Uterus (tissue), 4 donors: Measurements from ENCODE around the gene LPAR1. TPM values are rescaled to one million over a fixed set of nuclear protein-coding genes. Genes with fewer than 3 reads are reported as not detected.

Source experiments
- DNase-seq, 2 donors: peaks; one replicate each; pipeline ENCODE4 v3.0.0-alpha.2; 2019 to 2020
- H3K27ac ChIP-seq, 2 donors: fragments of 200-600 bp; sonication (generic); 1 replicate in 1 of 2; 2 replicates in 1 of 2; pipeline ENCODE4 v1.5.1; 2016 to 2018
- H3K27me3 ChIP-seq, 2 donors: fragments of 200-600 bp; sonication (generic); one replicate each; pipeline ENCODE4 v1.5.1; 2018 to 2019; ENCODE audit warnings: control low read depth in 1 of 2
- H3K36me3 ChIP-seq, 2 donors: fragments of 200-600 bp; sonication (generic); one replicate each; pipeline ENCODE4 v1.5.1; 2019; ENCODE audit warnings: control low read depth in 1 of 2
- H3K4me1 ChIP-seq, 2 donors: fragments of 200-600 bp; sonication (generic); one replicate each; pipeline ENCODE4 v1.5.1; 2018 to 2019; ENCODE audit warnings: control low read depth in 1 of 2
- H3K4me3 ChIP-seq, 2 donors: fragments of 200-600 bp; sonication (generic); 1 replicate in 1 of 2; 2 replicates in 1 of 2; pipeline ENCODE4 v1.5.1; 2018 to 2019; ENCODE audit warnings: mild to moderate bottlenecking in 1 of 2
- H3K9me3 ChIP-seq, 2 donors: fragments of 200-600 bp; sonication (generic); one replicate each; pipeline ENCODE4 v1.5.1; 2019; ENCODE audit warnings: control low read depth in 1 of 2
- CTCF ChIP-seq, 4 experiments: fragments of 200-600 bp in 2 of 4; fragments of 450-650 bp in 2 of 4; sonication (generic) in 2 of 4; IDR thresholded peaks; one replicate each; pipeline ENCODE4 v1.5.1; 2016 to 2019; ENCODE audit warnings: antibody characterized with exemption in 4 of 4, mild to moderate bottlenecking in 2 of 4, moderate library complexity in 1 of 4
- POLR2A ChIP-seq, 2 donors: fragments of 450-650 bp; IDR thresholded peaks; one replicate each; pipeline ENCODE4 v1.6.1; 2016; ENCODE audit warnings: antibody characterized with exemption in 2 of 2, mild to moderate bottlenecking in 1 of 2, moderate library complexity in 1 of 2
- intact Hi-C: fragments of 100-400 bp; cut with DNase I; formaldehyde crosslinking; loops from one replicate; pipeline ENCODE4 v1.15.1; 2023; ENCODE audit warnings: low total_unique reads
- total RNA-seq, 4 donors: library from RNA; depleted of rRNA in 3 of 4; stranded (reverse); fragments of >200 nt in 3 of 4; gene quantifications; one replicate each; pipeline versions ENCODE4 v1.1.0 to v1.2.4, GENCODE V29; 2014 to 2023
- donor health status: DM: yes; HTN: yes; CAD: no.

LPAR1 gene
- total RNA-seq, 4 donors from 2014 or later, result 12.3 to 68.0 (median 51.0) TPM

- Histone ChIP-seq H3K4me3 (no peak overlapping the region), H3K27me3 (no peaks in the 10 kb centered on the region), H3K27ac (no peak overlapping the region), H3K9me3 (no peaks in the 10 kb centered on the region), H3K4me1 (no peaks in the 10 kb centered on the region), H3K36me3 (no peaks in the 10 kb centered on the region)
- intact Hi-C loops, result no loop called here
- TF ChIP-seq CTCF (IDR thresholded peaks at IDR 0.05) (no peak), POLR2A (IDR thresholded peaks at IDR 0.05) (no peak)
- DNase-seq, result no peak
These were observed 40.4 kb downstream of the LPAR1 start for GRCh38 chr9:110997847-110998246.

DNA sequence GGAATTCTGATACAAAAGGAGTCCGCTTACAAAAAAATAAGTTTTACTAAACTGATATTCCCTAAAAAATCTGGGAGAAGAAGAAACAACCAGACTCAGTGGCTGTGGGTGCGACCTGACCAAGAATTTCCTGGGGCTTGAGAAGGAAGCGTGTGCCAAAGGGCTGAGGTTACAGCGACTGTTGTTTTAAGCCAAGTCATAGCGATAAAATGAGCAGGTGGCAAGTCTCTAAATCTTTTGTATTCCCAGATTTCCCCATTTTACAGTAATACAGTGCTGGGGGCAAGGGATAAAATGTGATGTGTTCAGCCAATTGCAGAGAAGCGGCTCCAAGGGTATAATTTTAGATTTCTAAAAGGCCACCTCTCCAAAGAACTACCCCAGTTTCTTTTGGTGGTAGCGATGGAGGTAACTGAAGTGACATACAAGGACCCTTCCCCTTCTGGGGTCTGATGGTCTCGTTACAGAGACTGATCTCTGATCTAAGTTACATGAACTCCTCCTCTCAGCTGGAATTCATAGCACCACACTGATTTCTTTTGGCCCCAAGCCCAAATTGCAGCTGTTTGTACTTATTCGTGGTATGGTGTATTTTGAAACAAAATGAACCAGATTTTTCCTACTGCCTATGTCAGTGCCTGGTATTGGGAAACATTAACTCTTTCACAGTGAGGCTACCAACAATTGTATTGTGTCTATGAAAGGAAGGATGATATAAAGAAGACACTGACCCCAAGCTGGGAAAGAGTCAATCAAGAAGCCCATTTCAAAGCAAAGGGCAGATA lies 41.6 kb downstream of the LPAR1 start:
- Histone ChIP-seq H3K27me3 (no peaks in the 10 kb centered on the region), H3K4me3 (no peak overlapping the region), H3K4me1 (no peaks in the 10 kb centered on the region), H3K27ac (peak overlapping the region in 1 of 2 donors; percentile 4), H3K36me3 (no peaks in the 10 kb centered on the region), H3K9me3 (no peaks in the 10 kb centered on the region)
- DNase-seq, result peak; percentile 29 to 56
- no peak for TF ChIP-seq CTCF (IDR thresholded peaks at IDR 0.05)
- TF ChIP-seq POLR2A (IDR thresholded peaks at IDR 0.05), result no peak
- intact Hi-C loops, result no loop called here

DNA sequence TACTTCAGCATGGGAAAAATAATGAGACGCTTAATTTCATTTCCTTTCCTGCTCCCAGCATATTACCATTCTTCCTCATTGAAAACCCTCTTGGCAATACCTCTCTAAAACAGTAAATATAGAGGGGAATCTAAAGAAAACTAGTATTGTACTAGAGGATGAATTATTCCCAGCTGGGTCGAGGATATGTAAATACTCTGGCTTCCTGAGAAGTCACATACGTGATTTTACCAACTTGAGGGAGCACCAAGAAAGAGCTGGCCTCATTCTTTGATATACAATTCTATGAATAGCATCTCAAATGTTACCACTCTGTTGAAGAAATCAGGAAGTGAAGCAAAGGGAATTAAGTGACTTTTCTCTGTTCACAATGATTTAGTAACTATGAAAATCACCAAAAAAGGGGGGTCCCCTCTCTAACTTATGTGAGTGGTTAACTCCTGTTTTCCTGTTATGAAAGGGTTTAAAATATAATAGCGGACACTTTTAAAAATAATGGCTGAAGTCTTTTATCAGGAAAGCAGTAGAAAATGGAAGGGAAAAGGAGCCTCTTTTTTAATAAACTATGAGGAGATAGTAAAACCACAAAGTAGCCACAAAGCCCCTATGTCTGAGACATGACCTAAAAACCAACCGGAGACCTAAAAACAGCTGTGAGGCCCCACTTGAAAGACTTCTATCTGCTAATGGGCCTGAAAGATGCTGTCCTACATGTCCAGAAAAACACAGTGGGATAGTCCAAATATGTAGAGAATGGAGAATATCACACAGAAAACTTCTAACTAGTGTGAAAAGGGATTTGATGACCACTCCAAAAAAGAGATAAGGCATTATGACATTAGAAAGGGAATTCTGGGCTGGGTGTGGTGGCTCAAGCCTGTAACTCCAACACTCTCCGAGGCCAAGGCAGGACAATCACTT lies 42.6 kb downstream of the LPAR1 start:
- H3K27me3 ChIP-seq, result no peaks in the 10 kb centered on the region
- H3K27ac ChIP-seq, result no peak overlapping the region
- TF ChIP-seq POLR2A (IDR thresholded peaks at IDR 0.05), result no peak
- no peak for TF ChIP-seq CTCF (IDR thresholded peaks at IDR 0.05)
- H3K4me3 ChIP-seq, result no peak overlapping the region
- no peaks in the 10 kb centered on the region for H3K36me3 ChIP-seq
- H3K4me1 ChIP-seq, result no peaks in the 10 kb centered on the region
- no peaks in the 10 kb centered on the region for H3K9me3 ChIP-seq
- DNase-seq, result no peak
- intact Hi-C loops, result no loop called here

- Histone ChIP-seq H3K9me3 (no peaks in the 10 kb centered on the region), H3K36me3 (no peaks in the 10 kb centered on the region), H3K27ac (no peak overlapping the region), H3K4me1 (no peaks in the 10 kb centered on the region), H3K27me3 (no peaks in the 10 kb centered on the region), H3K4me3 (no peak overlapping the region)
- intact Hi-C loops, result no loop called here
- TF ChIP-seq POLR2A (IDR thresholded peaks at IDR 0.05) (no peak), CTCF (IDR thresholded peaks at IDR 0.05) (no peak)
- no peak for DNase-seq
These were observed 43.5 kb downstream of the LPAR1 start for GRCh38 chr9:110994771-110995241.

DNA sequence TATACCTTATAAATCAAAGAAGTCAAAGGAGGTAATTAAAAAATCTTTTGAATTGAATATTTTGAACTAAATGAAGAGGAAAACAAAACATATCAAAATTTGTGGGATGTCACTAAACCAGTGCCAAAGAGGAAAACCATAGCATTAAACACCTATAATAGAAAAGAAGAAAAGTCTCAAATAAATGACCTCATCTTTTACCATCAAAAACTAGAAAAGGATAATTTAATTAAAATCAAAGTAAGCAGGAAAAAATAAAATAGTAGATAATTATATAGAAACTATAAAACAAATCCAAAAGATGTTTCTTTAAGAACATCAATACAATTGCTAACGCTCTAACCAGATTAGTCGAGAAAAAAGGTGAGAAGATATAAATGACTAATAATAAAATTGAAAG lies 47.8 kb downstream of the LPAR1 start:
- TF ChIP-seq POLR2A (IDR thresholded peaks at IDR 0.05) (no peak), CTCF (IDR thresholded peaks at IDR 0.05) (no peak)
- intact Hi-C loops, result no loop called here
- no peaks in the 10 kb centered on the region for H3K27me3 ChIP-seq
- no peak overlapping the region for H3K4me3 ChIP-seq
- H3K4me1 ChIP-seq, result no peaks in the 10 kb centered on the region
- DNase-seq, result no peak
- no peak overlapping the region for H3K27ac ChIP-seq
- no peaks in the 10 kb centered on the region for H3K9me3 ChIP-seq
- no peaks in the 10 kb centered on the region for H3K36me3 ChIP-seq
